ENCODE results near the gene PFN2. TPM values are rescaled to one million over a fixed set of nuclear protein-coding genes. Genes with fewer than 3 reads are reported as not detected.
A peak's percentile ranks its signal among the peaks of the same experiment; 100 is the strongest.

The PFN2 gene
- total RNA-seq, 3 donors from 2014 or later (not counting 1 experiment from before 2014, with no cell fraction given) = 3.4 to 4.9 (median 4.8) TPM

- TF ChIP-seq CTCF (IDR thresholded peaks at IDR 0.05) = no peak
- Mint-ChIP-seq H3K4me3 (peak overlapping the region; percentile 96), H3K27me3 (ENCODE audit: low read depth in 2 of 2) (peaks cover 18 to 23% of the 10 kb centered on the region in 2 donors), H3K9me3 (no peaks in the 10 kb centered on the region), H3K27ac (peak overlapping the region; percentile 54 to 58), H3K4me1 (peaks cover 20 to 26% of the 10 kb centered on the region in 2 donors), H3K36me3 (no peaks in the 10 kb centered on the region)
- no peaks in the 10 kb centered on the region for H3K9me3 ChIP-seq (ENCODE audit: control insufficient read depth, insufficient read depth, low read length)
- no peak overlapping the region for H3K27ac ChIP-seq (ENCODE audit: low read length)
- H3K4me3 ChIP-seq (ENCODE audit: low read length) = peak overlapping the region; percentile 68
- peaks cover 11% of the 10 kb centered on the region for H3K4me1 ChIP-seq (ENCODE audit: control insufficient read depth, insufficient read depth, low read length)
- ATAC-seq (peak; percentile 51 to 65 (median 61)), DNase-seq (peak; percentile 68 to 89)
- H3K36me3 ChIP-seq (ENCODE audit: control insufficient read depth, insufficient read depth, low read length) = no peaks in the 10 kb centered on the region
- under 1% methylated on average over 73 of the region's 73 CpGs for WGBS (ENCODE audit: insufficient coverage)
- peaks cover 14% of the 10 kb centered on the region for H3K27me3 ChIP-seq (ENCODE audit: control insufficient read depth, insufficient read depth, low read length)
- intact Hi-C loops (cut with micrococcal nuclease) = no loop called here
These were observed 567 bp downstream of the PFN2 start for GRCh38 chr3:149969940-149970715.

- ATAC-seq = no peak
- Mint-ChIP-seq H3K4me1 (peaks cover 20 to 26% of the 10 kb centered on the region in 2 donors), H3K4me3 (peak overlapping the region; percentile 96), H3K27me3 (ENCODE audit: low read depth in 2 of 2) (peaks cover 15% of the 10 kb centered on the region in 2 donors), H3K36me3 (no peaks in the 10 kb centered on the region), H3K27ac (peak overlapping the region; percentile 54 to 58), H3K9me3 (no peaks in the 10 kb centered on the region)
- Histone ChIP-seq H3K4me1 (ENCODE audit: control insufficient read depth, insufficient read depth, low read length) (peaks cover 11% of the 10 kb centered on the region), H3K36me3 (ENCODE audit: control insufficient read depth, insufficient read depth, low read length) (no peaks in the 10 kb centered on the region), H3K27me3 (ENCODE audit: control insufficient read depth, insufficient read depth, low read length) (peaks cover 14% of the 10 kb centered on the region), H3K9me3 (ENCODE audit: control insufficient read depth, insufficient read depth, low read length) (no peaks in the 10 kb centered on the region), H3K4me3 (ENCODE audit: low read length) (peak overlapping the region; percentile 40), H3K27ac (ENCODE audit: low read length) (no peak overlapping the region)
- intact Hi-C loops (cut with micrococcal nuclease) = no loop called here
- WGBS (ENCODE audit: insufficient coverage) = 88% methylated on average over 13 of the region's 15 CpGs
- no peak for DNase-seq
- TF ChIP-seq CTCF (IDR thresholded peaks at IDR 0.05) = no peak
These were observed 1.4 kb downstream of the PFN2 start for GRCh38 chr3:149969110-149969939.

GRCh38 chr3:149968216-149968615 is 2.5 kb downstream of the PFN2 start:
- Mint-ChIP-seq H3K9me3 (no peaks in the 10 kb centered on the region), H3K4me3 (no peak overlapping the region), H3K36me3 (no peaks in the 10 kb centered on the region), H3K4me1 (peaks cover 20 to 26% of the 10 kb centered on the region in 2 donors), H3K27ac (no peak overlapping the region), H3K27me3 (ENCODE audit: low read depth in 2 of 2) (peaks cover 13 to 14% of the 10 kb centered on the region in 2 donors)
- peaks cover 10% of the 10 kb centered on the region for H3K27me3 ChIP-seq (ENCODE audit: control insufficient read depth, insufficient read depth, low read length)
- 95% methylated on average over 6 of the region's 8 CpGs for WGBS (ENCODE audit: insufficient coverage)
- H3K36me3 ChIP-seq (ENCODE audit: control insufficient read depth, insufficient read depth, low read length) = no peaks in the 10 kb centered on the region
- intact Hi-C loops (cut with micrococcal nuclease) = no loop called here
- no peak overlapping the region for H3K27ac ChIP-seq (ENCODE audit: low read length)
- no peak overlapping the region for H3K4me3 ChIP-seq (ENCODE audit: low read length)
- no peak for DNase-seq
- H3K9me3 ChIP-seq (ENCODE audit: control insufficient read depth, insufficient read depth, low read length) = no peaks in the 10 kb centered on the region
- peaks cover 11% of the 10 kb centered on the region for H3K4me1 ChIP-seq (ENCODE audit: control insufficient read depth, insufficient read depth, low read length)
- no peak for ATAC-seq
- no peak for TF ChIP-seq CTCF (IDR thresholded peaks at IDR 0.05)
